NCI-H146 treated with DMSO at 0.1 percent for 48 hours (cell line): ENCODE results near the gene APP.
"Not testable (repeated sequence)": the region's sequence is repeated elsewhere in the genome, so short reads cannot be mapped to it uniquely, and the experiment has no call there.

ENCODE experiments used
- DNase-seq: peaks from one replicate; lab custom pipeline; 2025; ENCODE audit not compliant: unreplicated experiment; lab: John Stamatoyannopoulos, UW

APP gene

GRCh38 chr21:26100573-26100972 is 70.0 kb downstream of the APP start:
- DNase-seq: no peak

DNA sequence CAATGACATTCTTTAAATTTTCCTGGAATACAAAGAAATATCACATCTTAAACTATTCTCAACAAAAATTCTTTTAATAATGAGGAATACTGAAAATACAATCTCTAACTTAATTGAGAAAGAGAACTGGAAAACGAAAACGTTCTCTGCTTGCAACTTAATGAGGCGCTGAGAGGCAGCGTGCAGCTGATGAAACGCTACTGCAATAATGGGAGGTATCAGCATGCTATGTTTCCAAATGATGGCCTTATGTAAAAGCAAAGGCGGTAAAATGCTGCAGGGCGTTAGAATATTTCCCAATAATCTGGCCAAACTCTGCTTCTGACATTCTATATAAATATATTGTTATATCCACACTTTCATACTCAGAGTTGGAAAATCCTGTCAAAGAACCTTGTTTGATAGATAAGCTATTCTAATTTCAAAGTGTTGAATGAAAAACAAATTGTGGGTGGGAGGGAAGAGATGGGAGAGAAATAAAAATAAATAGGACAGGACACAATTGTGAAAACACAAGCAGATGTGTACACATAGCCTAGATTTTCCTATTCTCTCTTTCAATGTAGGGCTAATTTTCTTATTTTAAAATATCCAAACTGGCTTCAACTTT is 70.9 kb downstream of the APP start:
- DNase-seq: peak; percentile 28

- no peak for DNase-seq
These were observed 71.7 kb downstream of the APP start for GRCh38 chr21:26098772-26099397.

- no peak for DNase-seq
These were observed 73.1 kb downstream of the APP start for GRCh38 chr21:26097475-26097874.

- no peak for DNase-seq
These were observed 73.8 kb downstream of the APP start for GRCh38 chr21:26096494-26097371.

- DNase-seq: no peak
These were observed 75.4 kb downstream of the APP start for GRCh38 chr21:26095131-26095530.

GRCh38 chr21:26093122-26093521 is 77.4 kb downstream of the APP start:
- no peak for DNase-seq

DNA sequence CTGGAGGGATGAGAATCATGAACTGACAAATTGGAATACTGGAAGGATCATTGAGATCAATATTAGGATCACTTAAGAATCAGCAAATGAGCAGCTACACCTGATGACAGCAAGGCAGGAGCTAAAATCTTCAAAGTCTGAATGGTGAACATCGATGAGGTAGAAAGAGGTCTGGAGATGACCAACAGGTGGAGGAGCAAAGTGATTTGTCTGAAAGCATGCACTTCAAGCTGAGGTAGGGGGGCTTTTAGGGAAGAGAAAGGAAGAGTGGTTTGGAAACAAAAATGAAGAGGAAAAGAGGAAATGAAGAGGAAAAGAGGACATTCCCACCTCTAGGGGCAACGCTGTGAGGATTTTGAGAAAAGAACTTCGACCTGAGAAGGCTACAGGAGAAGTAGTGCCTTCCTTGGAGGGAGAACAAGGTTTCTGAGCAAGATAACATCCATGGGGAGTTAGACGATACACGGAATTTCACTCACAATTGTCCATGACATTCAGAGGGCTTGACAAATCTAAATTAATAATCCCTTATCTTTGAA is 79.0 kb downstream of the APP start:
- no peak for DNase-seq

DNA sequence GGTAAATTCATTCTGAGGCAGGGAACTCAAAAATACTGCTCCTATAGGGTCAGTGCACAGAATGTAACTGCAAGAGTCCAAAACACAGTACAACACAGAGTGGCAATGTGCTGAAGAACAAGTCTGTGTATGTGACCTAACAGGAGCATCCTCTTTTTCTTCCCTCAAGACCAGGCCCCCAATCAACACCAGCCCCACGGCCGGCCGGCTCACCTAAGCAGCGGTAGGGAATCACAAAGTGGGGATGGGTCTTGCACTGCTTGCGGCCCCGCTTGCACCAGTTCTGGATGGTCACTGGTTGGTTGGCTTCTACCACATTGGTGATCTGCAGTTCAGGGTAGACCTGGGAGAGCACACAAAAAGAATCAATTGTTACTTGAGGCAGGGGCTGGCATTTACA is 80.8 kb downstream of the APP start:
- no peak for DNase-seq

- DNase-seq: no peak
These were observed 83.2 kb downstream of the APP start for GRCh38 chr21:26087223-26087918.

DNA sequence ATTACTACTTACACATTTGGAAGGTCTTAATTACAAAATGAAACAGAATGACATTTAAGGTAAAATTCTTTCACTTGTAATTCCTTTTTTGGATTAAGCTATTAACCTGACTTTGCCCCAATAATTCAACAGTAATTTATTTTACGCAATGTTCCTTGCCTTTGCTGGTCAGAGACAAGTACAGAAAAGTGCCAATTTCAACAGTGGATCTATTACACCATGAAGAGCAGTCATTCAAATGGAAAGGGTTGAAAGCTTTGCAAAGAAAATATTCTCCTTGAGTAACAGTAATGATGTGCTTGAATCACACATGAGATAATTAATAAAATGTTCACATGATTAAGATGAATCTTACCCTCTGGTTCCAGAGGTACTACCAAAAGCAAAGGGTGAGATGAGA is 84.7 kb downstream of the APP start:
- DNase-seq: no peak

- DNase-seq: no peak
These were observed 85.4 kb downstream of the APP start for GRCh38 chr21:26085127-26085526.

DNA sequence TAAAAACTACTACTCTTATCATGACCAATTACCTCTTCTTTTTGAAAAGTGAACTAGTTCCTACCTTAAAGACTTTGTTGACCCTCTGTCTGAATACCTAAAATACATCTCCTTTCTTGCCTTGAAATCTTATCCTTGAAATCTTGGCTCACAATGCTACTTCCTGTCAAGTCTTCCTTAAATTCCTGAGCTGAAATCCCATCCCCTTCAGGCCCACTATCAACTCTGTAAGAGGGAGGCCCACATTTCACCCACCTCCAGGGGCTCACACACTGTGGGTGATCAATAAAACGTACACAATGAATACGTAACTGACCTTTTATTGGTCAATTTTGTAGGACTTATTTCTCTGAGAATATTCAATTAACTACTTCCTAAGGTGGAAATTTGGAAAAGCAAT is 88.0 kb downstream of the APP start:
- DNase-seq: no peak

DNA sequence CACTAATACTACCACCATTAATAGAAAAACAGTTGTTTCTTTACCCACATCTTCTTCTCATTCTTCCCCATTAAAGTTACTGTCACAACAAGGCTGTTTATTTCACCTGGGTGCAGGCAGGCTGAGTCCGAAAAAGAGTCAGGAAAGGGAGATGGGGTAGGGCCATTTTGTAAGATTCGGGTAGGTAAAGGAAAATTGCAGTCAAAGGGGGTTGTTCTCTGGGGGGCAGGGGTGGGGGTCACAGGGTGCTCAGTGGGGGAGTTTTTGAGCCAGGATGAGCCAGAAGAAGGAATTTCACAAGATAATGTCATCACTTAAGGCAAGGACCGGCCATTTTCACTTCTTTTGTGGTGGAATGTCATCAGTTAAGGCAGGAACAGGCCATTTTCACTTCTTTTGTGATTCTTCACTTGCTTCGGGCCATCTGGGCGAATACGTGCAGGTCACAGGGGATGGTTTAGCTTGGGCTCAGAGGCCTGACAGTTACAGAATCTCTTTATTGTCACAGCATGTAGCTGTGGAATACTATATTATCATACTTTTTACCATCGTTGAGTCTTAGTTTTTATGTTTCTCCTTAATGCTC is 89.3 kb downstream of the APP start:
- not testable (repeated sequence) for DNase-seq

DNA sequence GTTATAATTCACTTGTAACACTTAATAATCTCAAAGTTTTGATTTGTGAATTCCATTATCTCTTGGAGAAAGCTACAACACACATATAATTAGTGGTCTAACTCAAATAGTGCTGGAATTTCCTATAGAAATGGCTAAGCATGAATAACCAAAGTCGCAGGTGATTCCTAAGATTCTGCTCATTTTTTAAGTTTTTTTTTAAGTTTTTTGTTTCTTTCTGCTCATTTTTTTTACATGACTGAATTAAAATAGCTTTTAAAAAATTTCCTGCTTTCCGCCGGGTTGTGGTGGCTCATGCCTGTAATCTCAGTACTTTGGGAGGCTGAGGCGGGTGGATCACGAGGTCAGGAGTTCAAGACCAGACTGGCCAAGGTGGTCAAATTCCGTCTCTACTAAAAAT is 90.4 kb downstream of the APP start:
- DNase-seq: no peak

DNA sequence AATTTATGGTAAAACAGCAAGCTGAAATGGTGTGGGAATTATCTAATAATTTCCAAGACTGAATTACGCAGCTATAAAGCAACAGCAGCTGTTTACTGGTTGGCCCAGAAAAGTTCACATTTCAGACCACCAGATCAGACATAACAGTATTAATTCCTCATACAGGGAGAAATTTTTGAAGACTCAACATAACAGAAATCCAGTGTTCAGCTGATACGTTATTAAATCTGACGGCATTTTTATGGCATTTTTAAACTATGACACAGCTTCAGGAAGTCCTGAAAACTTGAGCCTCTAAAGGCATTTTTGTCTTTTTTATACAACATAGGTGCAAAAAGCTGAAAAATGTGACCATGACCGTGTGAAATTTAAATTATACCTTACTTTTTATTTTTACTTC is 91.2 kb downstream of the APP start:
- DNase-seq: no peak

- DNase-seq: no peak
These were observed 93.0 kb downstream of the APP start for GRCh38 chr21:26077521-26077920.

DNA sequence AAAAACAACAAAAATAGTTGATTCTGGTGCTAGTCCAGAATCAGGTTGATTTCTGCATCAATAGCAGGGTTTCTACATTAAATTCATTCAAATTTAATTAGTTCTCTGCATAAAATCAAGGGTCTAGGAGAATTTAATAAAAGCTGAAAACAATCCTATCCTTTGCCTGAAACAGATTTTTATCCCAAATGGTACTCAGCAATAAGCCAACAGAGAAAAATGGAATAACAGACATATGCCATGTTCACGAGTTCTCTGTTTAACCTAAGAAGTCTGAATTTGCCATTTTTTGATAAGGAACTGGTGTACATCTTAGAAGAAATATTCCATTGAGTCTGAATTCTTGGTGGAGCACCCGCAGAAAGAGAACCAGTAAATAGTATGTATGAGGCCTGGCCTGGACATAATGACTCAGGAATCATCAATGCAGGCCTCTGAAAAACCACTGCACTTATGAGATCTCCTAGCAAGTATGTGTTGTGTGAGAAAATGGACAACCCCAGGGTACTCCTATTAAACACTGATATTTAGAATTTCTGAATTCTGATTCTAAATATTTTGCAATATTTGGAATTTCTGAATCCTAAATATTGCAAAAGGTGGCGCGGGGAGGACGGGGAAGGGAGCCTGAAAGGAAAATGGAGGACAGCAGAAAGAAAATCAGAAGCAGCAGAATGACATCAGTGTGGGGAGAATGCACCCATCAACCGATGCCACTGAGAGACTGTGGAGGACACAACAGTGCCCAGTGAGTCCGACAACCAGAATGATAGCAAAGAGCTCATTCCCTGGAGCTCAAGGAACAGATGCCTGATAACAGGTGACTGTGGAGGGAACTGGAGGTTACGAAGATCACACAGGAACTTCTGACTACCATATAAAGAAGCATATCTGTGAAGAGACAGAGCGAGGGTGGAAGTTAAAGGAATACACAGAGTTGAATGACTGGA is 97.6 kb downstream of the APP start:
- DNase-seq: no peak

- DNase-seq: no peak
These were observed 99.6 kb downstream of the APP start for GRCh38 chr21:26070822-26071425.
